Fibroblast of mammary gland (primary cell): ENCODE results near the gene RNH1.

Source experiments
- DNase-seq: peaks from one replicate; pipeline ENCODE4 v3.0.0-alpha.2; 2010; ENCODE audit warnings: low read depth
- H3K4me3 ChIP-seq: 2 replicates; pipeline ENCODE4 v1.5.1; 2011; ENCODE audit warnings: low read depth, mild to moderate bottlenecking, low read length, moderate library complexity; ENCODE audit not compliant: control insufficient read depth
- CTCF ChIP-seq: conservative IDR thresholded peaks from 2 replicates; pipeline ENCODE4 v1.5.1; 2011; ENCODE audit warnings: low read depth, low read length, inconsistent platforms; ENCODE audit not compliant: control insufficient read depth, insufficient read depth

The RNH1 gene

GRCh38 chr11:516400-516799, 9.4 kb upstream of the RNH1 start:
- H3K4me3 ChIP-seq: no peak overlapping the region
- no peak for DNase-seq
- no peak for TF ChIP-seq CTCF

GRCh38 chr11:515131-515530, 8.1 kb upstream of the RNH1 start:
- no peak overlapping the region for H3K4me3 ChIP-seq
- DNase-seq: no peak
- TF ChIP-seq CTCF: no peak

GRCh38 chr11:514606-515005, 7.6 kb upstream of the RNH1 start:
- H3K4me3 ChIP-seq: no peak overlapping the region
- no peak for TF ChIP-seq CTCF
- DNase-seq: no peak

GRCh38 chr11:512761-513595, 5.9 kb upstream of the RNH1 start:
- no peak for DNase-seq
- no peak for TF ChIP-seq CTCF
- no peak overlapping the region for H3K4me3 ChIP-seq

- H3K4me3 ChIP-seq: no peak overlapping the region
- TF ChIP-seq CTCF: no peak
- no peak for DNase-seq
Measured at GRCh38 chr11:508956-509355, 1.9 kb upstream of the RNH1 start.

- no peak for DNase-seq
- no peak for TF ChIP-seq CTCF
- H3K4me3 ChIP-seq: peak overlapping the region; percentile 39
Measured at GRCh38 chr11:507727-508515, 879 bp upstream of the RNH1 start.
